ENCODE measurements around the gene ABT1.

The ABT1 gene

GRCh38 chr6:26627843-26628242 is 31.1 kb downstream of the ABT1 start:
- Histone ChIP-seq H3K27ac (ENCODE audit: insufficient read depth, low read depth, low read length, poor library complexity, severe bottlenecking) (no peak overlapping the region), H3K9me3 (ENCODE audit: control insufficient read depth, low read length) (peaks cover 2% of the 10 kb centered on the region), H3K27me3 (ENCODE audit: control insufficient read depth, insufficient read depth, low read length, poor library complexity, severe bottlenecking) (no peaks in the 10 kb centered on the region), H3K36me3 (ENCODE audit: control insufficient read depth, insufficient read depth, low read length) (no peaks in the 10 kb centered on the region), H3K4me1 (ENCODE audit: control insufficient read depth, insufficient read depth, low read length) (no peaks in the 10 kb centered on the region), H3K4me3 (ENCODE audit: insufficient read depth, low read depth, low read length) (no peak overlapping the region)
- 89 to 91% methylated on average over 6 to 7 of the region's 7 CpGs for WGBS, 2 experiments

GRCh38 chr6:26629359-26629758 is 32.6 kb downstream of the ABT1 start:
- Histone ChIP-seq H3K9me3 (ENCODE audit: control insufficient read depth, low read length) (peaks cover 2% of the 10 kb centered on the region), H3K27ac (ENCODE audit: insufficient read depth, low read depth, low read length, poor library complexity, severe bottlenecking) (no peak overlapping the region), H3K36me3 (ENCODE audit: control insufficient read depth, insufficient read depth, low read length) (no peaks in the 10 kb centered on the region), H3K4me3 (ENCODE audit: insufficient read depth, low read depth, low read length) (no peak overlapping the region), H3K4me1 (ENCODE audit: control insufficient read depth, insufficient read depth, low read length) (no peaks in the 10 kb centered on the region), H3K27me3 (ENCODE audit: control insufficient read depth, insufficient read depth, low read length, poor library complexity, severe bottlenecking) (no peaks in the 10 kb centered on the region)
- 65 to 76% methylated on average over 1 of the region's 1 CpG for WGBS, 2 experiments

GRCh38 chr6:26640806-26641205 is 44.1 kb downstream of the ABT1 start:
- H3K9me3 ChIP-seq (ENCODE audit: control insufficient read depth, low read length): no peaks in the 10 kb centered on the region
- 91 to 97% methylated on average over 1 of the region's 2 CpGs for WGBS, 2 experiments
- H3K4me1 ChIP-seq (ENCODE audit: control insufficient read depth, insufficient read depth, low read length): no peaks in the 10 kb centered on the region
- H3K27ac ChIP-seq (ENCODE audit: insufficient read depth, low read depth, low read length, poor library complexity, severe bottlenecking): no peak overlapping the region
- no peaks in the 10 kb centered on the region for H3K27me3 ChIP-seq (ENCODE audit: control insufficient read depth, insufficient read depth, low read length, poor library complexity, severe bottlenecking)
- H3K36me3 ChIP-seq (ENCODE audit: control insufficient read depth, insufficient read depth, low read length): peaks cover 38% of the 10 kb centered on the region
- no peak overlapping the region for H3K4me3 ChIP-seq (ENCODE audit: insufficient read depth, low read depth, low read length)

- Histone ChIP-seq H3K27me3 (ENCODE audit: control insufficient read depth, insufficient read depth, low read length, poor library complexity, severe bottlenecking) (no peaks in the 10 kb centered on the region), H3K27ac (ENCODE audit: insufficient read depth, low read depth, low read length, poor library complexity, severe bottlenecking) (no peak overlapping the region), H3K4me3 (ENCODE audit: insufficient read depth, low read depth, low read length) (no peak overlapping the region), H3K36me3 (ENCODE audit: control insufficient read depth, insufficient read depth, low read length) (peaks cover 21% of the 10 kb centered on the region), H3K9me3 (ENCODE audit: control insufficient read depth, low read length) (no peaks in the 10 kb centered on the region), H3K4me1 (ENCODE audit: control insufficient read depth, insufficient read depth, low read length) (no peaks in the 10 kb centered on the region)
- 88% methylated on average over 1 of the region's 1 CpG; no CpG with 5 or more reads in 1 of the 2 experiments for WGBS, 2 experiments
Observed at GRCh38 chr6:26646074-26646473, 49.3 kb downstream of the ABT1 start.
